Mesenchymal stem cell (in vitro differentiated cells and primary cell): ENCODE measurements around the gene OTOF.

ENCODE experiments used
- DNase-seq: peaks from one replicate; pipeline ENCODE4 v3.0.0-alpha.2; 2013
- H2AFZ ChIP-seq: one replicate; pipeline ENCODE4 v1.6.1; 2013; ENCODE audit warnings: low read depth, mild to moderate bottlenecking, control low read depth, inconsistent platforms, low read length, moderate library complexity
- H2AK5ac ChIP-seq: 2 replicates; pipeline ENCODE4 v1.6.1; 2013; ENCODE audit warnings: low read length, moderate library complexity, mild to moderate bottlenecking, inconsistent platforms; ENCODE audit not compliant: severe bottlenecking
- H2BK120ac ChIP-seq: one replicate; pipeline ENCODE4 v1.6.1; 2013; ENCODE audit warnings: low read depth, mild to moderate bottlenecking, inconsistent platforms, low read length, moderate library complexity
- H2BK12ac ChIP-seq, 2 experiments: one replicate each; pipeline ENCODE4 v1.6.1; 2013; ENCODE audit warnings: inconsistent platforms in 2 of 2, low read length in 2 of 2, mild to moderate bottlenecking in 2 of 2, moderate library complexity in 2 of 2, control low read depth in 1 of 2
- H2BK15ac ChIP-seq: one replicate; pipeline ENCODE4 v1.6.1; 2013; ENCODE audit warnings: mild to moderate bottlenecking, low read depth, inconsistent platforms; ENCODE audit not compliant: poor library complexity, severe bottlenecking
- H2BK5ac ChIP-seq: 2 replicates; pipeline ENCODE4 v1.6.1; 2013; ENCODE audit warnings: low read depth, mild to moderate bottlenecking, low read length, control low read depth, inconsistent platforms; ENCODE audit not compliant: poor library complexity, severe bottlenecking
- H3K14ac ChIP-seq, 2 experiments: one replicate each; pipeline ENCODE4 v1.6.1; 2013; ENCODE audit warnings: inconsistent platforms in 2 of 2, low read length in 2 of 2, control low read depth in 1 of 2, mild to moderate bottlenecking in 1 of 2, moderate library complexity in 1 of 2
- H3K18ac ChIP-seq, 2 experiments: one replicate each; pipeline ENCODE4 v1.6.1; 2013; ENCODE audit warnings: inconsistent platforms in 2 of 2, low read length in 2 of 2, control low read depth in 1 of 2, low read depth in 1 of 2, mild to moderate bottlenecking in 1 of 2
- H3K23ac ChIP-seq, 2 experiments: one replicate each; pipeline ENCODE4 v1.6.1; 2013; ENCODE audit warnings: inconsistent platforms in 2 of 2, low read length in 2 of 2, mild to moderate bottlenecking in 2 of 2, moderate library complexity in 2 of 2, control low read depth in 1 of 2
- H3K27ac ChIP-seq: 2 replicates; pipeline ENCODE4 v1.5.1; 2013; ENCODE audit warnings: mild to moderate bottlenecking, moderate library complexity, low read length, control low read depth, inconsistent platforms; ENCODE audit not compliant: poor library complexity, severe bottlenecking
- H3K27me3 ChIP-seq, 2 experiments: 2 replicates each; pipeline versions ENCODE4 v1.6.1 to v1.7.0; 2013; ENCODE audit warnings: low read length in 2 of 2, mild to moderate bottlenecking in 2 of 2, moderate library complexity in 2 of 2, control low read depth in 1 of 2, inconsistent platforms in 1 of 2; ENCODE audit not compliant: control insufficient read depth in 1 of 2, insufficient read depth in 1 of 2
- H3K36me3 ChIP-seq, 2 experiments: 2 replicates each; pipeline versions ENCODE4 v1.6.1 to v1.7.0; 2013; ENCODE audit warnings: low read length in 2 of 2, control low read depth in 1 of 2, inconsistent platforms in 1 of 2, low read depth in 1 of 2, mild to moderate bottlenecking in 1 of 2; ENCODE audit not compliant: insufficient read depth in 2 of 2, control insufficient read depth in 1 of 2
- H3K4ac ChIP-seq, 2 experiments: one replicate each; pipeline ENCODE4 v1.6.1; 2013; ENCODE audit warnings: inconsistent platforms in 2 of 2, low read length in 2 of 2, mild to moderate bottlenecking in 2 of 2, moderate library complexity in 2 of 2, control low read depth in 1 of 2, low read depth in 1 of 2
- H3K4me1 ChIP-seq: 2 replicates; pipeline ENCODE4 v1.6.1; 2013; ENCODE audit warnings: low read depth, low read length, control low read depth; ENCODE audit not compliant: control insufficient read depth, insufficient read depth
- H3K4me2 ChIP-seq: 2 replicates; pipeline ENCODE4 v1.6.1; 2013; ENCODE audit warnings: low read length, mild to moderate bottlenecking, inconsistent platforms; ENCODE audit not compliant: poor library complexity, severe bottlenecking
- H3K4me3 ChIP-seq, 2 experiments: 2 replicates each; pipeline versions ENCODE4 v1.5.1 to v1.7.0; 2013; ENCODE audit warnings: low read length in 2 of 2, mild to moderate bottlenecking in 2 of 2, control low read depth in 1 of 2, low read depth in 1 of 2; ENCODE audit not compliant: insufficient read depth in 1 of 2
- H3K79me1 ChIP-seq: replicated peaks from 2 replicates; pipeline ENCODE4 v1.6.1; 2013; ENCODE audit warnings: mild to moderate bottlenecking, control low read depth, low read length, inconsistent platforms; ENCODE audit not compliant: poor library complexity, severe bottlenecking
- H3K9ac ChIP-seq: 2 replicates; pipeline ENCODE4 v1.7.0; 2013; ENCODE audit warnings: mild to moderate bottlenecking, low read length, moderate library complexity
- H3K9me3 ChIP-seq: 2 replicates; pipeline ENCODE4 v1.7.0; 2013; ENCODE audit warnings: mild to moderate bottlenecking, low read length; ENCODE audit not compliant: control insufficient read depth
- H4K8ac ChIP-seq: one replicate; pipeline ENCODE4 v1.6.1; 2013; ENCODE audit warnings: inconsistent platforms, mild to moderate bottlenecking, low read length, moderate library complexity
- H4K91ac ChIP-seq: one replicate; pipeline ENCODE4 v1.6.1; 2013; ENCODE audit warnings: mild to moderate bottlenecking, low read length, inconsistent platforms
- WGBS: methylation state at CpG from one replicate; pipeline ENCODE4 v1.1.7; 2013; ENCODE audit warnings: mixed read lengths; 5-methylcytosine and 5-hydroxymethylcytosine counted together

OTOF gene

DNA sequence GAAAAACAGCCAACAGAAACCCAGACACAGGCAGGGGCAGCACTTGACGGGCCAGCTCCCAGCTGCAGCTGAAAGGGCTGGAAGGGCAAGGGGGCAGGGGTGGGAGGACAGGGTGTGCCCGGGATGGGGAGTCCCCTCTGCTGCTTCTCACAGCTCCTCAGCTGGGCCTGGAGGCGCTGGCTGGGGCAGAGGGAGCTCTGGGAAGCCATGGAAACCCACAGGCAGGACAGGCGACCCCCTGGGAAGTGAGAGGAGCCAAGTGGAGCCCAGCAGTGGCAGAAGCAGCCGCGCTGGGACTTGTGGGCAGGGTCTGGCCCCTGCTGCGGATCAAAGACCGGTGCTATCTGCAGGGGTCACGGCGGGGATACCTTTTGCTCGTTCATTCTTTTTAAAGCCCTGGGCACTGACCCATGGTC, 20.7 kb downstream of the OTOF start:
- no peak overlapping the region for H3K4me2 ChIP-seq
- no peak overlapping the region for H2BK12ac ChIP-seq
- H3K9ac ChIP-seq, result no peak overlapping the region
- no peak overlapping the region for H2AFZ ChIP-seq
- H3K27ac ChIP-seq, result no peak overlapping the region
- no peaks in the 10 kb centered on the region for H3K9me3 ChIP-seq
- H2BK120ac ChIP-seq, result no peak overlapping the region
- no peak overlapping the region for H2BK15ac ChIP-seq
- H2AK5ac ChIP-seq, result no peak overlapping the region
- H3K4me1 ChIP-seq, result peaks cover 10% of the 10 kb centered on the region
- DNase-seq, result no peak
- no peak overlapping the region for H2BK5ac ChIP-seq
- H3K23ac ChIP-seq, result no peak overlapping the region
- H3K18ac ChIP-seq, result no peak overlapping the region
- H3K36me3 ChIP-seq, result no peaks in the 10 kb centered on the region
- H4K91ac ChIP-seq, result no peak overlapping the region
- H3K14ac ChIP-seq, result no peak overlapping the region
- no peak overlapping the region for H3K4ac ChIP-seq
- WGBS, result 43% methylated on average over 10 of the region's 11 CpGs
- no peaks in the 10 kb centered on the region for H3K79me1 ChIP-seq
- no peak overlapping the region for H4K8ac ChIP-seq
- no peak overlapping the region for H3K4me3 ChIP-seq
- peaks cover 11 to 49% of the 10 kb centered on the region in 2 experiments for H3K27me3 ChIP-seq

- Histone ChIP-seq H2AK5ac (no peak overlapping the region), H3K18ac (no peak overlapping the region), H3K4me1 (peaks cover 10% of the 10 kb centered on the region), H4K8ac (no peak overlapping the region), H2BK120ac (no peak overlapping the region), H3K14ac (no peak overlapping the region), H3K4ac (no peak overlapping the region), H2AFZ (no peak overlapping the region), H2BK15ac (no peak overlapping the region), H2BK5ac (no peak overlapping the region), H3K27ac (no peak overlapping the region), H3K9ac (no peak overlapping the region), H3K9me3 (no peaks in the 10 kb centered on the region), H3K79me1 (no peaks in the 10 kb centered on the region), H3K4me2 (no peak overlapping the region), H3K36me3 (no peaks in the 10 kb centered on the region), H2BK12ac (no peak overlapping the region), H4K91ac (no peak overlapping the region), H3K27me3 (peaks cover 11 to 49% of the 10 kb centered on the region in 2 experiments), H3K4me3 (no peak overlapping the region), H3K23ac (no peak overlapping the region)
- WGBS, result 93% methylated on average over 10 of the region's 10 CpGs
- DNase-seq, result peak; percentile 6
These were observed 21.3 kb downstream of the OTOF start for GRCh38 chr2:26456440-26457250.

DNA sequence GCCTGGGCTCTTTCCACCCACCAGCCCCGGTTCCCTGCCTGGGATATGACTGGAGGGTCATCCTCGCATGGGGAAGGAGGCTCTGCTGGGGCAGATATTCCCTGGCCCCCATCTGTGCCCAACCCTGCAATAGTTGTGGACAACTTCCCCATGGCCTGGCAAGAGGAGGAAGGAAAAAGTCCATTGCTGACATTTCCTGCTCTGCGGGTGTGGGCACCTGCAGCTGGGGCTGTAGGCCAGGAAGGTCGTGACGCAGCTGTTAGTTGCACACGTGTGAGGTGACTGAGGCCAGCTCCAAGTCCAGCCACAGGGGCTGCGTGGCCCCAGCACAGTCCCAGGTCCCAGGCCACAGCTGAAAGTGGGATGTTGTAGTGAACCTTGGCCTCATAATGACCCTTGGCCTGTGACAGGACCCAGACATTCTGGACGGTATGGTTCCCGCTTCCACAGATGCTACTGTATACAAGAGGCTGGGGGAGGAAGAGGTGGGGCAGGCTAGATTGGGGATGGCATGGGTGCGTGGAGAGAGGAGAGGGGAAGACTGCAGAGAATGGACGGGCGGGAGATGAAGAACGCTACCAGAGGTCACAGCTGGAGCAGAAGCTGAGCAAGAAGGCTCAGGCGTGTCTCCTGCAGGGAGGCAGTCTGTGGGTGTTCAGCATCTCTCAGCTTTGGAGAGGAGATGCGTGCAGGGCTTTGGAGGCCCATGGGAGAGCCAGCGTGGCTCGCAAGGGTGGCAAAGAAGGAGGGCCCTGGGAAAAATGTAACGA, 22.1 kb downstream of the OTOF start:
- Histone ChIP-seq H3K36me3 (no peaks in the 10 kb centered on the region), H3K27ac (no peak overlapping the region), H3K9ac (no peak overlapping the region), H2BK15ac (no peak overlapping the region), H2BK5ac (no peak overlapping the region), H2AFZ (no peak overlapping the region), H3K23ac (no peak overlapping the region), H2BK120ac (no peak overlapping the region), H4K8ac (no peak overlapping the region), H3K27me3 (peaks cover 11 to 49% of the 10 kb centered on the region in 2 experiments), H3K18ac (no peak overlapping the region), H3K4ac (no peak overlapping the region), H3K4me2 (no peak overlapping the region), H2BK12ac (no peak overlapping the region), H3K9me3 (no peaks in the 10 kb centered on the region), H2AK5ac (no peak overlapping the region), H3K4me3 (no peak overlapping the region), H3K4me1 (peaks cover 10% of the 10 kb centered on the region), H3K14ac (no peak overlapping the region), H3K79me1 (no peaks in the 10 kb centered on the region), H4K91ac (no peak overlapping the region)
- no peak for DNase-seq
- 83% methylated on average over 17 of the region's 18 CpGs for WGBS

DNA sequence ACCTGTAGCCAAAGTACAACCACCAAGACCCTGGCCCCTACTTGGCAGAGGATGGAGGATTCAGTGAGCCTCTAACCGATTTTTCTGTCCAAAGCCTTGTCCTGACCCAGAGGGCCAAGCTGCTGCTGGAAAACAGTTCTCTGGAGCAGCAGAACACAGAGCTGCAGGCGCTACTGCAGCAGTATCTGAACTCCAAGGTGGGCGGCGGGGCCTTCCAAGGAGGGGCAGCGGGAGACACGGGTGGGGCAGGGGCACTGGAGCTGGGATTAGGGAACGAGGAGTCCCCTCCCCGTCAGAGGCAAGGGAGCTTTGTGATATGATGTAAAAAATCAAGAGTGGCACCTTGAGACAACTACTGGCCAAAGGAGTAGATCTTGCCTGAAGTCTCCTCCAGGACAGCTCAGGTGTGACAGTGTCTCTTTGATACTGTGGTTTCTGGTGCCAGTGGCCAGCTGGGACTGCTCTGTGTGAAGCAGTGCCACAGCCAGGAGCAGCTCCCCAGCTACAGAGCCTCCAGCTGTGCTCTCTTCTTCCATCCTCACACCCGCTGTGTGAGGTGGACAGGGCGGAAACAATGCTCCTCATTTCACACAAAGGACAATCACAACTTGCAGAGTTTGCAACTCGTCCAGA, 22.8 kb downstream of the OTOF start:
- no peak overlapping the region for H2BK15ac ChIP-seq
- 84% methylated on average over 11 of the region's 11 CpGs for WGBS
- H3K14ac ChIP-seq, result no peak overlapping the region
- no peak overlapping the region for H4K8ac ChIP-seq
- no peak overlapping the region for H3K27ac ChIP-seq
- H3K9ac ChIP-seq, result no peak overlapping the region
- peaks cover 14 to 43% of the 10 kb centered on the region in 2 experiments for H3K27me3 ChIP-seq
- no peak overlapping the region for H2BK5ac ChIP-seq
- H2AK5ac ChIP-seq, result no peak overlapping the region
- no peak overlapping the region for H4K91ac ChIP-seq
- H3K9me3 ChIP-seq, result no peaks in the 10 kb centered on the region
- no peak overlapping the region for H3K18ac ChIP-seq
- no peaks in the 10 kb centered on the region for H3K79me1 ChIP-seq
- H3K4me2 ChIP-seq, result no peak overlapping the region
- no peak for DNase-seq
- H2AFZ ChIP-seq, result no peak overlapping the region
- no peak overlapping the region for H3K23ac ChIP-seq
- no peak overlapping the region for H3K4ac ChIP-seq
- H2BK12ac ChIP-seq, result no peak overlapping the region
- H2BK120ac ChIP-seq, result no peak overlapping the region
- H3K4me3 ChIP-seq, result no peak overlapping the region
- H3K36me3 ChIP-seq, result no peaks in the 10 kb centered on the region
- peaks cover 9% of the 10 kb centered on the region for H3K4me1 ChIP-seq
